Endothelial cell of umbilical vein (primary cell): ENCODE results near the gene ARNT2. TPM values are rescaled to one million over a fixed set of nuclear protein-coding genes. Genes with fewer than 3 reads are reported as not detected.

Experiments
- BruUV-seq: library from RNA; stranded (reverse); fragments of 400-500 nt; replicated peaks from 2 replicates; lab custom pipeline; 2021; lab: Mats Ljungman, UMichigan
- CTCF ChIA-PET: fragments of 300-600, 350-600 bp; sonication (Branson Sonifier 250); formaldehyde crosslinking; loops from one replicate; lab custom pipeline; 2021; ENCODE audit warnings: antibody characterized with exemption, inconsistent platforms; lab: Charles Lee
- POLR2A ChIA-PET: fragments of 300-600, 350-600 bp; sonication (Branson Sonifier 250); formaldehyde crosslinking; loops from one replicate; lab custom pipeline; 2021; ENCODE audit warnings: antibody characterized with exemption, inconsistent platforms; lab: Charles Lee
- DNase-seq: peaks from one replicate; pipeline ENCODE4 v3.0.0-alpha.2; 2011; ENCODE audit warnings: low read depth, low spot score
- FAIRE-seq: peaks from 2 replicates; lab custom pipeline; 2011; peaks lifted over from hg19 to GRCh38; lab: Jason Lieb, UNC
- H2AFZ ChIP-seq: 2 replicates; pipeline ENCODE4 v1.6.0; 2012; ENCODE audit warnings: low read depth, low read length, control low read depth, inconsistent platforms
- H3K27ac ChIP-seq: 2 replicates; pipeline ENCODE4 v1.5.1; 2011; ENCODE audit warnings: low read depth, mild to moderate bottlenecking, control low read depth, low read length, moderate library complexity; ENCODE audit not compliant: insufficient read depth
- H3K27me3 ChIP-seq, 2 experiments: 2 replicates each; pipeline versions ENCODE4 v1.6.0 to v1.6.1; 2011; ENCODE audit warnings: low read length in 2 of 2, mixed read lengths in 1 of 2; ENCODE audit not compliant: control insufficient read depth in 2 of 2, insufficient read depth in 2 of 2
- H3K36me3 ChIP-seq, 2 experiments: 2 replicates in 1 of 2; 3 replicates in 1 of 2; pipeline ENCODE4 v1.5.1; 2011; ENCODE audit warnings: low read length in 2 of 2, mild to moderate bottlenecking in 1 of 2, moderate library complexity in 1 of 2; ENCODE audit not compliant: control insufficient read depth in 2 of 2, insufficient read depth in 2 of 2; ENCODE audit errors: extremely low read depth in 1 of 2
- H3K4me1 ChIP-seq: 3 replicates; pipeline ENCODE4 v1.5.1; 2011; ENCODE audit warnings: mild to moderate bottlenecking, low read length; ENCODE audit not compliant: control insufficient read depth, insufficient read depth; ENCODE audit errors: extremely low read depth
- H3K4me2 ChIP-seq: 2 replicates; pipeline ENCODE4 v1.6.1; 2011; ENCODE audit warnings: low read length, control low read depth, mixed read lengths; ENCODE audit not compliant: insufficient read depth
- H3K4me3 ChIP-seq, 3 experiments: fragments of 200-600 bp in 1 of 3; sonication (generic), shearing (Covaris generic) in 1 of 3; replicated peaks in 1 of 3; 2 replicates each; pipeline ENCODE4 v1.5.1; 2011 to 2016; ENCODE audit warnings: control low read depth in 3 of 3, low read length in 3 of 3, mild to moderate bottlenecking in 2 of 3, inconsistent platforms in 1 of 3, low read depth in 1 of 3, moderate library complexity in 1 of 3; ENCODE audit not compliant: insufficient read depth in 1 of 3
- H3K79me2 ChIP-seq: 2 replicates; pipeline ENCODE4 v1.6.0; 2012; ENCODE audit warnings: low read length, inconsistent platforms; ENCODE audit not compliant: control insufficient read depth, insufficient read depth
- H3K9ac ChIP-seq: replicated peaks from 2 replicates; pipeline ENCODE3; 2011; ENCODE audit warnings: low read length, control low read depth; ENCODE audit not compliant: insufficient read depth; ENCODE audit errors: extremely low read depth
- H3K9me1 ChIP-seq: replicated peaks from 3 replicates; pipeline ENCODE4 v1.6.0; 2011; ENCODE audit warnings: mild to moderate bottlenecking, low read length; ENCODE audit not compliant: control insufficient read depth, insufficient read depth; ENCODE audit errors: extremely low read depth
- H3K9me3 ChIP-seq: replicated peaks from 2 replicates; pipeline ENCODE4 v1.5.1; 2012; ENCODE audit warnings: low read length, inconsistent platforms; ENCODE audit not compliant: control insufficient read depth, insufficient read depth
- H4K20me1 ChIP-seq: replicated peaks from 2 replicates; pipeline ENCODE3; 2011; ENCODE audit warnings: mild to moderate bottlenecking, low read length; ENCODE audit not compliant: control insufficient read depth, insufficient read depth; ENCODE audit errors: extremely low read depth
- EZH2 ChIP-seq: IDR thresholded peaks from 2 replicates; pipeline ENCODE4 v1.6.1; 2012; ENCODE audit warnings: borderline replicate concordance, low read depth, mild to moderate bottlenecking, moderate library complexity, low read length, inconsistent platforms; ENCODE audit not compliant: severe bottlenecking
- FOS ChIP-seq: IDR thresholded peaks from 2 replicates; pipeline ENCODE4 v1.6.1; 2011; ENCODE audit warnings: mild to moderate bottlenecking, low read length, moderate library complexity, borderline replicate concordance; ENCODE audit not compliant: insufficient read depth
- GATA2 ChIP-seq: IDR thresholded peaks from 2 replicates; pipeline ENCODE4 v1.7.0; 2011; ENCODE audit warnings: low read depth, mild to moderate bottlenecking, moderate library complexity, mixed read lengths, low read length; ENCODE audit not compliant: insufficient read length, insufficient read depth
- JUN ChIP-seq: IDR thresholded peaks from 2 replicates; pipeline ENCODE4 v1.6.1; 2011; ENCODE audit warnings: borderline replicate concordance, low read depth; ENCODE audit not compliant: insufficient read length, insufficient read depth
- MYC ChIP-seq: IDR thresholded peaks from one replicate; pipeline ENCODE4 v1.6.1; 2011; ENCODE audit warnings: mild to moderate bottlenecking, low read depth, low read length
- POLR2A ChIP-seq: IDR thresholded peaks from 2 replicates; pipeline ENCODE4 v1.6.1; 2012; ENCODE audit warnings: low read depth, mild to moderate bottlenecking, control low read depth, low read length
- POLR2AphosphoS5 ChIP-seq: IDR thresholded peaks from 2 replicates; pipeline ENCODE4 v1.6.1; 2012; ENCODE audit warnings: low read depth, mild to moderate bottlenecking, control low read depth, low read length, moderate library complexity; ENCODE audit not compliant: insufficient read depth
- dilution Hi-C: fragments of 300-500 bp; cut with MboI; formaldehyde crosslinking; loops from one replicate; pipeline ENCODE4 v1.15.0; 2019; ENCODE audit warnings: low sequenced_read_pairs; ENCODE audit not compliant: extremely low pct_ligation_motif_present
- intact Hi-C: fragments of 100-400 bp; cut with micrococcal nuclease; formaldehyde crosslinking; loops from one replicate; pipeline ENCODE4 v1.10.0; 2022
- polyA plus RNA-seq, 4 experiments: library from polyadenylated mRNA; depleted of rRNA in 3 of 4; stranded (reverse) in 3 of 4; unstranded in 1 of 4; fragments of >200 nt; gene quantifications; 2 replicates each; pipeline versions ENCODE4 v1.2.1 to v1.2.3, GENCODE V29; 2011 to 2012; ENCODE audit warnings: missing spikeins in 1 of 4
- total RNA-seq: library from RNA; stranded (reverse); gene quantifications from 2 replicates; pipeline ENCODE4 v1.2.3, GENCODE V29; 2021
- TF ChIP-seq, protein P1 (sequence below): IDR thresholded peaks from 2 replicates; pipeline ENCODE4 v1.6.1; 2011; ENCODE audit not compliant: insufficient read depth, insufficient read length
- TF ChIP-seq, protein P2 (sequence below), 2 donors: IDR thresholded peaks; 1 replicate in 1 of 2; 2 replicates in 1 of 2; pipeline ENCODE4 v1.5.1; 2011; ENCODE audit warnings: low read length in 2 of 2, mild to moderate bottlenecking in 2 of 2, moderate library complexity in 2 of 2, control low read depth in 1 of 2, inconsistent platforms in 1 of 2, low read depth in 1 of 2; ENCODE audit not compliant: insufficient read depth in 1 of 2; ENCODE audit errors: extremely low read depth in 1 of 2

Gene ARNT2
- total and polyA plus RNA-seq, 2 donors (not counting 3 experiments of a cell fraction or from before 2014, with no cell fraction given): 0.03 to 0.20 TPM

DNA sequence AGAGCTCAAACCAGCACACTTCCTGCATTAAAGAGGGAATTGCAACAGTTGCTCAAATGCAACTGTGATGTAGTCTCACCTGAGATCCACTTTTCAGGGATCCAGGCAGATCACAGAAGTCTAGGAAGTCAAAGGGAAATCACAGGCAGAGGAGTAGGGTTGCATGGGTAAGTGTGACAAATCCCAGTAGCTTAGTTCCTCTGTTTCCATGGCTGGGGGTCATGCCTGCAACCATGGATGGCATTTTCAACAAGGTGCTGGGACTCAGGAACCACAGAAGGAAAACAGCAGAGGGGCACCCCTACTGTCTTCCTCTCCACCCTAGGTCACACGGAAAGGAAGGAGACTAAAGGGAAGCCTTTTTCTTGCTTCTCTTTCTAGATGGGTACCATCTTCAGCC is 36.5 kb upstream of the ARNT2 start:
- H3K36me3 ChIP-seq: no peaks in the 10 kb centered on the region
- no peaks in the 10 kb centered on the region for H3K4me1 ChIP-seq
- H3K4me3 ChIP-seq: no peak overlapping the region
- no peaks in the 10 kb centered on the region for H4K20me1 ChIP-seq
- no TSS peak for BruUV-seq
- H3K27ac ChIP-seq: no peak overlapping the region
- intact Hi-C loops (no loop called here), dilution Hi-C loops (no loop called here)
- DNase-seq: no peak
- no peaks in the 10 kb centered on the region for H3K27me3 ChIP-seq
- no peak overlapping the region for H2AFZ ChIP-seq
- ChIA-PET POLR2A (no interaction called here), CTCF (interaction anchor here (0.9 to 1.5 kb wide), 4 partner anchors 11 to 1028 kb away, joined by 3 read pairs; no protein-coding TSS in a partner anchor)
- H3K4me2 ChIP-seq: no peak overlapping the region
- no peaks in the 10 kb centered on the region for H3K79me2 ChIP-seq
- H3K9me3 ChIP-seq: no peaks in the 10 kb centered on the region
- no peak for FAIRE-seq
- H3K9ac ChIP-seq: no peak overlapping the region
- H3K9me1 ChIP-seq: no peaks in the 10 kb centered on the region
- TF ChIP-seq, protein P1, sequence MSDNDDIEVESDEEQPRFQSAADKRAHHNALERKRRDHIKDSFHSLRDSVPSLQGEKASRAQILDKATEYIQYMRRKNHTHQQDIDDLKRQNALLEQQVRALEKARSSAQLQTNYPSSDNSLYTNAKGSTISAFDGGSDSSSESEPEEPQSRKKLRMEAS: no peak
- TF ChIP-seq FOS (no peak), MYC (no peak), POLR2A (no peak), JUN (no peak), POLR2AphosphoS5 (no peak), EZH2 (no peak), GATA2 (no peak)
- TF ChIP-seq, protein P2, sequence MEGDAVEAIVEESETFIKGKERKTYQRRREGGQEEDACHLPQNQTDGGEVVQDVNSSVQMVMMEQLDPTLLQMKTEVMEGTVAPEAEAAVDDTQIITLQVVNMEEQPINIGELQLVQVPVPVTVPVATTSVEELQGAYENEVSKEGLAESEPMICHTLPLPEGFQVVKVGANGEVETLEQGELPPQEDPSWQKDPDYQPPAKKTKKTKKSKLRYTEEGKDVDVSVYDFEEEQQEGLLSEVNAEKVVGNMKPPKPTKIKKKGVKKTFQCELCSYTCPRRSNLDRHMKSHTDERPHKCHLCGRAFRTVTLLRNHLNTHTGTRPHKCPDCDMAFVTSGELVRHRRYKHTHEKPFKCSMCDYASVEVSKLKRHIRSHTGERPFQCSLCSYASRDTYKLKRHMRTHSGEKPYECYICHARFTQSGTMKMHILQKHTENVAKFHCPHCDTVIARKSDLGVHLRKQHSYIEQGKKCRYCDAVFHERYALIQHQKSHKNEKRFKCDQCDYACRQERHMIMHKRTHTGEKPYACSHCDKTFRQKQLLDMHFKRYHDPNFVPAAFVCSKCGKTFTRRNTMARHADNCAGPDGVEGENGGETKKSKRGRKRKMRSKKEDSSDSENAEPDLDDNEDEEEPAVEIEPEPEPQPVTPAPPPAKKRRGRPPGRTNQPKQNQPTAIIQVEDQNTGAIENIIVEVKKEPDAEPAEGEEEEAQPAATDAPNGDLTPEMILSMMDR (IDR thresholded peaks at IDR 0.05; ENCODE audit: extremely low read depth in 1 of 2, insufficient read depth in 1 of 2, low read depth in 1 of 2, low read length in 2 of 2): no peak
